ENCODE data around the gene TCF4. TPM values are rescaled to one million over a fixed set of nuclear protein-coding genes. Genes with fewer than 3 reads are reported as not detected.

The TCF4 gene
- total and polyA plus RNA-seq, 2 experiments from 2014 or later, result 77.7 to 89.2 TPM

DNA sequence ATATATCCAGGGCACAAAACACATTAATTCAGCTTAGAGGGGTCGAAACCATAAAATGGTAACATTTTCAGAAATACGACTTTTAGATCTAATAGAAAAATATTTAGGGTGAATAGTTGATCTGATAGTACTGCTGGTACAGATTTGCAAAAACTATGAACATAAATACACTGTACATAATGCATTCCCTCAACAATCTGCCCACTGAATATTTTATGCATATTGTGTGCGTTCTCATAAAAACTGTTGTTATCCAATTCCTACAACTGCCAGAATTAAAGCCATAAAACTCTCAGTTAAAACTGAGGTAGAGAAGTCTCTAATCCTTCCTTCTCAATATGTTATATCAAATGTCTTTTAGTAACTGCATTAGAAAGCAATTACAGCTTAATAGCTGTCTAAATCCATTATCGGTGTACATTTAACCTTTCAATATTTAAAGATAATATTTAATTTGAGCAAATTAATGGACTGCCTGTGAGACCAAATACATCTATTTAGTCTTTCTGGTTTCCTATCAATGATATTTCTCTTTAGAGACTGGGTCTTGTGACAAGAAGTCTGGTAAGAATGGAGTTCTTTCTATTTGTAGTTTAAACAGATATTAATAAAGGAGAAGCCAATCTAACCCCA, 32.5 kb downstream of the TCF4 start (continued):
- TF ChIP-seq, protein P1, sequence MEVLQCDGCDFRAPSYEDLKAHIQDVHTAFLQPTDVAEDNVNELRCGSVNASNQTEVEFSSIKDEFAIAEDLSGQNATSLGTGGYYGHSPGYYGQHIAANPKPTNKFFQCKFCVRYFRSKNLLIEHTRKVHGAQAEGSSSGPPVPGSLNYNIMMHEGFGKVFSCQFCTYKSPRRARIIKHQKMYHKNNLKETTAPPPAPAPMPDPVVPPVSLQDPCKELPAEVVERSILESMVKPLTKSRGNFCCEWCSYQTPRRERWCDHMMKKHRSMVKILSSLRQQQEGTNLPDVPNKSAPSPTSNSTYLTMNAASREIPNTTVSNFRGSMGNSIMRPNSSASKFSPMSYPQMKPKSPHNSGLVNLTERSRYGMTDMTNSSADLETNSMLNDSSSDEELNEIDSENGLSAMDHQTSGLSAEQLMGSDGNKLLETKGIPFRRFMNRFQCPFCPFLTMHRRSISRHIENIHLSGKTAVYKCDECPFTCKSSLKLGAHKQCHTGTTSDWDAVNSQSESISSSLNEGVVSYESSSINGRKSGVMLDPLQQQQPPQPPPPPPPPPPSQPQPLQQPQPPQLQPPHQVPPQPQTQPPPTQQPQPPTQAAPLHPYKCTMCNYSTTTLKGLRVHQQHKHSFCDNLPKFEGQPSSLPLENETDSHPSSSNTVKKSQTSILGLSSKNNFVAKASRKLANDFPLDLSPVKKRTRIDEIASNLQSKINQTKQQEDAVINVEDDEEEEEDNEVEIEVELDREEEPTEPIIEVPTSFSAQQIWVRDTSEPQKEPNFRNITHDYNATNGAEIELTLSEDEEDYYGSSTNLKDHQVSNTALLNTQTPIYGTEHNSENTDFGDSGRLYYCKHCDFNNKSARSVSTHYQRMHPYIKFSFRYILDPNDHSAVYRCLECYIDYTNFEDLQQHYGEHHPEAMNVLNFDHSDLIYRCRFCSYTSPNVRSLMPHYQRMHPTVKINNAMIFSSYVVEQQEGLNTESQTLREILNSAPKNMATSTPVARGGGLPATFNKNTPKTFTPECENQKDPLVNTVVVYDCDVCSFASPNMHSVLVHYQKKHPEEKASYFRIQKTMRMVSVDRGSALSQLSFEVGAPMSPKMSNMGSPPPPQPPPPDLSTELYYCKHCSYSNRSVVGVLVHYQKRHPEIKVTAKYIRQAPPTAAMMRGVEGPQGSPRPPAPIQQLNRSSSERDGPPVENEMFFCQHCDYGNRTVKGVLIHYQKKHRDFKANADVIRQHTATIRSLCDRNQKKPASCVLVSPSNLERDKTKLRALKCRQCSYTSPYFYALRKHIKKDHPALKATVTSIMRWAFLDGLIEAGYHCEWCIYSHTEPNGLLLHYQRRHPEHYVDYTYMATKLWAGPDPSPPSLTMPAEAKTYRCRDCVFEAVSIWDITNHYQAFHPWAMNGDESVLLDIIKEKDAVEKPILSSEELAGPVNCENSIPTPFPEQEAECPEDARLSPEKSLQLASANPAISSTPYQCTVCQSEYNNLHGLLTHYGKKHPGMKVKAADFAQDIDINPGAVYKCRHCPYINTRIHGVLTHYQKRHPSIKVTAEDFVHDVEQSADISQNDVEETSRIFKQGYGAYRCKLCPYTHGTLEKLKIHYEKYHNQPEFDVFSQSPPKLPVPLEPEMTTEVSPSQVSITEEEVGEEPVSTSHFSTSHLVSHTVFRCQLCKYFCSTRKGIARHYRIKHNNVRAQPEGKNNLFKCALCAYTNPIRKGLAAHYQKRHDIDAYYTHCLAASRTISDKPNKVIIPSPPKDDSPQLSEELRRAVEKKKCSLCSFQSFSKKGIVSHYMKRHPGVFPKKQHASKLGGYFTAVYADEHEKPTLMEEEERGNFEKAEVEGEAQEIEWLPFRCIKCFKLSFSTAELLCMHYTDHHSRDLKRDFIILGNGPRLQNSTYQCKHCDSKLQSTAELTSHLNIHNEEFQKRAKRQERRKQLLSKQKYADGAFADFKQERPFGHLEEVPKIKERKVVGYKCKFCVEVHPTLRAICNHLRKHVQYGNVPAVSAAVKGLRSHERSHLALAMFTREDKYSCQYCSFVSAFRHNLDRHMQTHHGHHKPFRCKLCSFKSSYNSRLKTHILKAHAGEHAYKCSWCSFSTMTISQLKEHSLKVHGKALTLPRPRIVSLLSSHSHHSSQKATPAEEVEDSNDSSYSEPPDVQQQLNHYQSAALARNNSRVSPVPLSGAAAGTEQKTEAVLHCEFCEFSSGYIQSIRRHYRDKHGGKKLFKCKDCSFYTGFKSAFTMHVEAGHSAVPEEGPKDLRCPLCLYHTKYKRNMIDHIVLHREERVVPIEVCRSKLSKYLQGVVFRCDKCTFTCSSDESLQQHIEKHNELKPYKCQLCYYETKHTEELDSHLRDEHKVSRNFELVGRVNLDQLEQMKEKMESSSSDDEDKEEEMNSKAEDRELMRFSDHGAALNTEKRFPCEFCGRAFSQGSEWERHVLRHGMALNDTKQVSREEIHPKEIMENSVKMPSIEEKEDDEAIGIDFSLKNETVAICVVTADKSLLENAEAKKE (CRISPR knock-in tag; IDR thresholded peaks at IDR 0.05), result no peak
- TF ChIP-seq, protein P2, sequence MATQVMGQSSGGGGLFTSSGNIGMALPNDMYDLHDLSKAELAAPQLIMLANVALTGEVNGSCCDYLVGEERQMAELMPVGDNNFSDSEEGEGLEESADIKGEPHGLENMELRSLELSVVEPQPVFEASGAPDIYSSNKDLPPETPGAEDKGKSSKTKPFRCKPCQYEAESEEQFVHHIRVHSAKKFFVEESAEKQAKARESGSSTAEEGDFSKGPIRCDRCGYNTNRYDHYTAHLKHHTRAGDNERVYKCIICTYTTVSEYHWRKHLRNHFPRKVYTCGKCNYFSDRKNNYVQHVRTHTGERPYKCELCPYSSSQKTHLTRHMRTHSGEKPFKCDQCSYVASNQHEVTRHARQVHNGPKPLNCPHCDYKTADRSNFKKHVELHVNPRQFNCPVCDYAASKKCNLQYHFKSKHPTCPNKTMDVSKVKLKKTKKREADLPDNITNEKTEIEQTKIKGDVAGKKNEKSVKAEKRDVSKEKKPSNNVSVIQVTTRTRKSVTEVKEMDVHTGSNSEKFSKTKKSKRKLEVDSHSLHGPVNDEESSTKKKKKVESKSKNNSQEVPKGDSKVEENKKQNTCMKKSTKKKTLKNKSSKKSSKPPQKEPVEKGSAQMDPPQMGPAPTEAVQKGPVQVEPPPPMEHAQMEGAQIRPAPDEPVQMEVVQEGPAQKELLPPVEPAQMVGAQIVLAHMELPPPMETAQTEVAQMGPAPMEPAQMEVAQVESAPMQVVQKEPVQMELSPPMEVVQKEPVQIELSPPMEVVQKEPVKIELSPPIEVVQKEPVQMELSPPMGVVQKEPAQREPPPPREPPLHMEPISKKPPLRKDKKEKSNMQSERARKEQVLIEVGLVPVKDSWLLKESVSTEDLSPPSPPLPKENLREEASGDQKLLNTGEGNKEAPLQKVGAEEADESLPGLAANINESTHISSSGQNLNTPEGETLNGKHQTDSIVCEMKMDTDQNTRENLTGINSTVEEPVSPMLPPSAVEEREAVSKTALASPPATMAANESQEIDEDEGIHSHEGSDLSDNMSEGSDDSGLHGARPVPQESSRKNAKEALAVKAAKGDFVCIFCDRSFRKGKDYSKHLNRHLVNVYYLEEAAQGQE (IDR thresholded peaks at IDR 0.05; ENCODE audit: unreplicated experiment), result no peak
- TF ChIP-seq, protein P3, sequence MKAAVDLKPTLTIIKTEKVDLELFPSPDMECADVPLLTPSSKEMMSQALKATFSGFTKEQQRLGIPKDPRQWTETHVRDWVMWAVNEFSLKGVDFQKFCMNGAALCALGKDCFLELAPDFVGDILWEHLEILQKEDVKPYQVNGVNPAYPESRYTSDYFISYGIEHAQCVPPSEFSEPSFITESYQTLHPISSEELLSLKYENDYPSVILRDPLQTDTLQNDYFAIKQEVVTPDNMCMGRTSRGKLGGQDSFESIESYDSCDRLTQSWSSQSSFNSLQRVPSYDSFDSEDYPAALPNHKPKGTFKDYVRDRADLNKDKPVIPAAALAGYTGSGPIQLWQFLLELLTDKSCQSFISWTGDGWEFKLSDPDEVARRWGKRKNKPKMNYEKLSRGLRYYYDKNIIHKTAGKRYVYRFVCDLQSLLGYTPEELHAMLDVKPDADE (IDR thresholded peaks at IDR 0.05), result no peak
- TF ChIP-seq EZH2phosphoT487 (IDR thresholded peaks at IDR 0.05; ENCODE audit: unreplicated experiment) (no peak), CREB1 (CRISPR knock-in tag; IDR thresholded peaks at IDR 0.05; ENCODE audit: low read depth) (no peak), EZH2 (IDR thresholded peaks at IDR 0.05; ENCODE audit: low read depth, unreplicated experiment) (no peak)

All from GM23338 (cell line).